ENCODE data around the gene CAMK2B. TPM values are rescaled to one million over a fixed set of nuclear protein-coding genes. Genes with fewer than 3 reads are reported as not detected.
A peak's percentile ranks its signal among the peaks of the same experiment; 100 is the strongest.

Gene CAMK2B
- total RNA-seq, 4 donors from 2014 or later: 0.89 to 5.1 (median 1.2) TPM

DNA sequence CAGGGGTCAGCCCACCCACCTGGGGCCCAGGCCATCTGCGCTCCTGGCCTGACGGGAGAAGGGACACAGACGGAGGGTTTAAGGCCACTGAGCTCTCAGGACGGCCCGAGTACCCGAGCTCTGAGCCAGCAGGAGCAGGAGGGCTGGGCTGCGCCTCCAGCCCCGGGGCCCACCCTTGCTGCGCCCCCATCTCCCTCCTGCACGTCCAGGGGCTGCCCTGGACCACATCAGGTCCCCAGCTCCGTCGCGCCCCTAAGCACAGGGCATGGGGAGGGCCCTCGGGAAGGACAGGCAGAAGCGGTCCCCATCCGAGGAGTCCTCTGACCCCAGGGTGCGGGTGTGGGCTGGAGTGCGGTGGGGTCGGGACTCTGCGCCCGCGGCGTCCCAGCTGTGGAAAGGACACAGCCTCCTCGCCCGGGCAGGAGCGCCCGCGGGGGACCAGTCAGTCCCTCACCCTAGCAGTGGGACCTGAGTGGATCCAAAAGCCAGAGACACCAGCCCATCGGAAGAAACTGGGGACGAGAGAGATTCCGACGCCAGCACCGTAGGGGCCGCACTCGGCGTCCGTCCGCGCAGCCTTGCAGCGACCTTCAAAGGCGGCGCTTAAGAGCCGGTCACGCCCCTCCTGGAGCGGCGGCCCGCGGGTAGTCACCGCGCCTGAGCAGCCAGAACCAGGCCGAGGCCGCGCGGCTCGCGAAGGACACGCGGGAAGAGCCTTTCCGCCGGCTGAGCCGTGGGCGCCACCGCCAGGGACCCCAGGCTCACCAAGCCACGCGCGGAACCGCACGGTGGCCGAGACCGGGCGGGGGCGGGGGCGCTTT is 15.9 kb downstream of the CAMK2B start:
- H3K36me3 ChIP-seq: no peaks in the 10 kb centered on the region
- DNase-seq (ENCODE audit: low spot score in 2 of 2): peak; percentile 65 to 79
- TF ChIP-seq CTCF (IDR thresholded peaks at IDR 0.05) (no peak), POLR2AphosphoS5 (IDR thresholded peaks at IDR 0.05) (no peak)
- 25% methylated on average over 27 of the region's 73 CpGs for WGBS
- no peaks in the 10 kb centered on the region for H3K9me3 ChIP-seq
- H3K4me3 ChIP-seq: peak overlapping the region; percentile 47
- peaks cover 7% of the 10 kb centered on the region for H3K27me3 ChIP-seq
- peaks cover 17% of the 10 kb centered on the region for H3K4me1 ChIP-seq
- no peak overlapping the region for H3K27ac ChIP-seq

GRCh38 chr7:44308596-44309270 is 16.7 kb downstream of the CAMK2B start:
- no peaks in the 10 kb centered on the region for H3K36me3 ChIP-seq
- H3K4me3 ChIP-seq: no peak overlapping the region
- H3K4me1 ChIP-seq: peaks cover 17% of the 10 kb centered on the region
- H3K9me3 ChIP-seq: no peaks in the 10 kb centered on the region
- no peak overlapping the region for H3K27ac ChIP-seq
- DNase-seq (ENCODE audit: low spot score in 2 of 2): peak; percentile 59 to 69
- WGBS: 75% methylated on average over 11 of the region's 18 CpGs
- peaks cover 7% of the 10 kb centered on the region for H3K27me3 ChIP-seq
- TF ChIP-seq CTCF (IDR thresholded peaks at IDR 0.05): no peak
- no peak for TF ChIP-seq POLR2AphosphoS5 (IDR thresholded peaks at IDR 0.05)
- no peak for TF ChIP-seq EP300 (IDR thresholded peaks at IDR 0.05)
- TF ChIP-seq POLR2A (IDR thresholded peaks at IDR 0.05): no peak

DNA sequence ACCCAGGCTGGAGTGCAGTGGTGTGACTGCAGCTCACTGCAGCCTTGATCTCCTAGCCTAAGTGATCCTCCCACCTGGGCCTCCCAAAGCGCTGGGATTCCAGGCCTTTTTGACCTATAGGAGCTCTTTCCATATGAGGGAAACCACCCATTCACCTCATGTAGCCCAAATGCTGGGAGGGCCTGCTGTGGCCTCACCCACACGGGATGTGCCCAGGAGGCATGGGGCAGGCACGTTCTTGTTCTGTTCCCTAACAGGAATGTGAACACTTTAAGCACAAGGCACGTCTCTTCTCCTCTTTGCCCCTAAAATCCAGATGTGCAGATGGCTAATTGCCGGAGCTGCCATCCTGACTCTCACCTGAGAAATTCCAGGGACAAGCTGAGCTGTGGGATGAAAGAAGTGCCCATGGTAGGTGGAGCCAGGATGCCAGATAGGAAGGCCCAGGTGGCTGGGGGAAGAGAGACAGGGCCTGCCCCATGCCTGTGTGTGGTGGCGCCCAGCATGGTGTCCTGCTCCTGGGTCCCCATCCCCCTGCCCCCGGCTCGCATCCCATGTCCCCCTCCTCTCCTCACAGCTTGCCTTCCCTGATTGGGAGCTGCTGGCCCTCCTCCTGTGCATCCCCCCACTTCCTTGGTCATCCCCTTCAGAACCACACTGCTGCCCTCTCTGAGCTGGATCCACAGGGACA is 17.3 kb downstream of the CAMK2B start:
- Histone ChIP-seq H3K4me1 (peaks cover 17% of the 10 kb centered on the region), H3K4me3 (no peak overlapping the region), H3K27ac (no peak overlapping the region), H3K9me3 (no peaks in the 10 kb centered on the region), H3K36me3 (no peaks in the 10 kb centered on the region), H3K27me3 (peaks cover 7% of the 10 kb centered on the region)
- DNase-seq (ENCODE audit: low spot score in 2 of 2): peak in 1 of 2 donors; percentile 56
- 59% methylated on average over 8 of the region's 8 CpGs for WGBS
- TF ChIP-seq EP300 (IDR thresholded peaks at IDR 0.05) (no peak), POLR2AphosphoS5 (IDR thresholded peaks at IDR 0.05) (no peak), POLR2A (IDR thresholded peaks at IDR 0.05) (no peak), CTCF (IDR thresholded peaks at IDR 0.05) (no peak)

- peaks cover 17% of the 10 kb centered on the region for H3K4me1 ChIP-seq
- DNase-seq (ENCODE audit: low spot score in 2 of 2): peak; percentile 35 to 69
- H3K27ac ChIP-seq: no peak overlapping the region
- H3K4me3 ChIP-seq: no peak overlapping the region
- H3K27me3 ChIP-seq: peaks cover 7% of the 10 kb centered on the region
- H3K36me3 ChIP-seq: no peaks in the 10 kb centered on the region
- no peaks in the 10 kb centered on the region for H3K9me3 ChIP-seq
- TF ChIP-seq POLR2A (IDR thresholded peaks at IDR 0.05) (no peak), EP300 (IDR thresholded peaks at IDR 0.05) (no peak), CTCF (IDR thresholded peaks at IDR 0.05) (no peak), POLR2AphosphoS5 (IDR thresholded peaks at IDR 0.05) (no peak)
- 74% methylated on average over 7 of the region's 7 CpGs for WGBS
Measured at GRCh38 chr7:44307301-44307900, 18.0 kb downstream of the CAMK2B start.

All from suprapubic skin (tissue), 4 donors.